IPS-18a (cell line): ENCODE data around the gene B4GALNT4.

Experiments used
- H3K27ac ChIP-seq: one replicate; pipeline ENCODE4 v1.5.1; 2013; ENCODE audit warnings: low read length
- H3K27me3 ChIP-seq: one replicate; pipeline ENCODE4 v1.6.1; 2013; ENCODE audit warnings: mild to moderate bottlenecking, low read length; ENCODE audit not compliant: control insufficient read depth, insufficient read depth
- H3K36me3 ChIP-seq: one replicate; pipeline ENCODE4 v1.6.1; 2013; ENCODE audit warnings: low read depth, low read length; ENCODE audit not compliant: control insufficient read depth
- H3K4me1 ChIP-seq: one replicate; pipeline ENCODE4 v1.6.1; 2013; ENCODE audit warnings: low read depth, low read length; ENCODE audit not compliant: control insufficient read depth
- H3K4me3 ChIP-seq: one replicate; pipeline ENCODE4 v1.5.1; 2013; ENCODE audit warnings: low read length
- H3K9ac ChIP-seq: one replicate; pipeline ENCODE4 v1.6.1; 2013; ENCODE audit warnings: mild to moderate bottlenecking, low read length, moderate library complexity
- H3K9me3 ChIP-seq: one replicate; pipeline ENCODE4 v1.6.1; 2013; ENCODE audit warnings: low read depth, low read length; ENCODE audit not compliant: control insufficient read depth

The B4GALNT4 gene

GRCh38 chr11:373716-374551 lies 4.6 kb downstream of the B4GALNT4 start:
- Histone ChIP-seq H3K36me3 (peaks cover 12% of the 10 kb centered on the region), H3K4me3 (no peak overlapping the region), H3K27ac (no peak overlapping the region), H3K9me3 (no peaks in the 10 kb centered on the region), H3K4me1 (no peaks in the 10 kb centered on the region), H3K9ac (no peak overlapping the region), H3K27me3 (no peaks in the 10 kb centered on the region)

GRCh38 chr11:375065-376025 lies 6.0 kb downstream of the B4GALNT4 start:
- Histone ChIP-seq H3K36me3 (peaks cover 12% of the 10 kb centered on the region), H3K27me3 (no peaks in the 10 kb centered on the region), H3K4me3 (no peak overlapping the region), H3K4me1 (no peaks in the 10 kb centered on the region), H3K27ac (no peak overlapping the region), H3K9me3 (no peaks in the 10 kb centered on the region), H3K9ac (no peak overlapping the region)

- Histone ChIP-seq H3K4me3 (no peak overlapping the region), H3K9me3 (no peaks in the 10 kb centered on the region), H3K9ac (no peak overlapping the region), H3K27ac (no peak overlapping the region), H3K36me3 (peaks cover 12% of the 10 kb centered on the region), H3K27me3 (no peaks in the 10 kb centered on the region), H3K4me1 (no peaks in the 10 kb centered on the region)
These were observed 7.4 kb downstream of the B4GALNT4 start for GRCh38 chr11:376531-377173.

GRCh38 chr11:377174-377865 lies 8.0 kb downstream of the B4GALNT4 start:
- H3K4me1 ChIP-seq = no peaks in the 10 kb centered on the region
- peaks cover 8% of the 10 kb centered on the region for H3K36me3 ChIP-seq
- no peaks in the 10 kb centered on the region for H3K27me3 ChIP-seq
- H3K27ac ChIP-seq = no peak overlapping the region
- H3K9me3 ChIP-seq = no peaks in the 10 kb centered on the region
- H3K4me3 ChIP-seq = no peak overlapping the region
- no peak overlapping the region for H3K9ac ChIP-seq

- Histone ChIP-seq H3K36me3 (peaks cover 8% of the 10 kb centered on the region), H3K27ac (no peak overlapping the region), H3K4me3 (no peak overlapping the region), H3K9ac (no peak overlapping the region), H3K4me1 (no peaks in the 10 kb centered on the region), H3K9me3 (no peaks in the 10 kb centered on the region), H3K27me3 (no peaks in the 10 kb centered on the region)
These were observed 8.7 kb downstream of the B4GALNT4 start for GRCh38 chr11:377883-378500.

GRCh38 chr11:379205-380094 lies 10.2 kb downstream of the B4GALNT4 start:
- H3K27ac ChIP-seq = no peak overlapping the region
- no peak overlapping the region for H3K9ac ChIP-seq
- H3K36me3 ChIP-seq = no peaks in the 10 kb centered on the region
- H3K9me3 ChIP-seq = no peaks in the 10 kb centered on the region
- no peaks in the 10 kb centered on the region for H3K4me1 ChIP-seq
- no peak overlapping the region for H3K4me3 ChIP-seq
- H3K27me3 ChIP-seq = no peaks in the 10 kb centered on the region

GRCh38 chr11:380095-380480 lies 10.8 kb downstream of the B4GALNT4 start:
- Histone ChIP-seq H3K4me1 (no peaks in the 10 kb centered on the region), H3K4me3 (no peak overlapping the region), H3K27me3 (no peaks in the 10 kb centered on the region), H3K36me3 (no peaks in the 10 kb centered on the region), H3K9ac (no peak overlapping the region), H3K27ac (no peak overlapping the region), H3K9me3 (no peaks in the 10 kb centered on the region)

GRCh38 chr11:380491-380890 lies 11.2 kb downstream of the B4GALNT4 start:
- Histone ChIP-seq H3K9me3 (no peaks in the 10 kb centered on the region), H3K27ac (no peak overlapping the region), H3K36me3 (no peaks in the 10 kb centered on the region), H3K4me3 (no peak overlapping the region), H3K27me3 (no peaks in the 10 kb centered on the region), H3K4me1 (no peaks in the 10 kb centered on the region), H3K9ac (no peak overlapping the region)

- no peak overlapping the region for H3K27ac ChIP-seq
- no peak overlapping the region for H3K4me3 ChIP-seq
- no peaks in the 10 kb centered on the region for H3K27me3 ChIP-seq
- no peaks in the 10 kb centered on the region for H3K9me3 ChIP-seq
- no peaks in the 10 kb centered on the region for H3K4me1 ChIP-seq
- no peaks in the 10 kb centered on the region for H3K36me3 ChIP-seq
- H3K9ac ChIP-seq = no peak overlapping the region
These were observed 11.7 kb downstream of the B4GALNT4 start for GRCh38 chr11:380996-381395.

GRCh38 chr11:381501-382072 lies 12.3 kb downstream of the B4GALNT4 start:
- no peaks in the 10 kb centered on the region for H3K4me1 ChIP-seq
- no peak overlapping the region for H3K27ac ChIP-seq
- no peaks in the 10 kb centered on the region for H3K27me3 ChIP-seq
- H3K36me3 ChIP-seq = no peaks in the 10 kb centered on the region
- no peak overlapping the region for H3K4me3 ChIP-seq
- H3K9me3 ChIP-seq = no peaks in the 10 kb centered on the region
- H3K9ac ChIP-seq = no peak overlapping the region
